ENCODE measurements around the gene TRIM71. TPM values are rescaled to one million over a fixed set of nuclear protein-coding genes. Genes with fewer than 3 reads are reported as not detected.

Gene TRIM71
- total RNA-seq, 1 donor = not detected

- no peak for TF ChIP-seq CTCF (IDR thresholded peaks at IDR 0.05; ENCODE audit: insufficient read depth, low read depth, low read length)
- H3K4me3 ChIP-seq (ENCODE audit: low read depth, low read length) = no peak overlapping the region
- no peak for DNase-seq (ENCODE audit: low read depth)
Measured at GRCh38 chr3:32880225-32880624, 62.4 kb downstream of the TRIM71 start.

- no peak for TF ChIP-seq CTCF (IDR thresholded peaks at IDR 0.05; ENCODE audit: insufficient read depth, low read depth, low read length)
- DNase-seq (ENCODE audit: low read depth) = no peak
- H3K4me3 ChIP-seq (ENCODE audit: low read depth, low read length) = no peak overlapping the region
Measured at GRCh38 chr3:32881624-32882023, 63.8 kb downstream of the TRIM71 start.

GRCh38 chr3:32882189-32882588, 64.4 kb downstream of the TRIM71 start:
- no peak overlapping the region for H3K4me3 ChIP-seq (ENCODE audit: low read depth, low read length)
- no peak for TF ChIP-seq CTCF (IDR thresholded peaks at IDR 0.05; ENCODE audit: insufficient read depth, low read depth, low read length)
- DNase-seq (ENCODE audit: low read depth) = no peak

- TF ChIP-seq CTCF (IDR thresholded peaks at IDR 0.05; ENCODE audit: insufficient read depth, low read depth, low read length) = no peak
- no peak overlapping the region for H3K4me3 ChIP-seq (ENCODE audit: low read depth, low read length)
- DNase-seq (ENCODE audit: low read depth) = no peak
Measured at GRCh38 chr3:32882603-32883025, 64.8 kb downstream of the TRIM71 start.

- no peak overlapping the region for H3K4me3 ChIP-seq (ENCODE audit: low read depth, low read length)
- DNase-seq (ENCODE audit: low read depth) = no peak
- no peak for TF ChIP-seq CTCF (IDR thresholded peaks at IDR 0.05; ENCODE audit: insufficient read depth, low read depth, low read length)
Measured at GRCh38 chr3:32883817-32884216, 66.0 kb downstream of the TRIM71 start.

GRCh38 chr3:32884591-32884990, 66.8 kb downstream of the TRIM71 start:
- H3K4me3 ChIP-seq (ENCODE audit: low read depth, low read length) = no peak overlapping the region
- no peak for TF ChIP-seq CTCF (IDR thresholded peaks at IDR 0.05; ENCODE audit: insufficient read depth, low read depth, low read length)
- no peak for DNase-seq (ENCODE audit: low read depth)

GRCh38 chr3:32885283-32885901, 67.6 kb downstream of the TRIM71 start:
- TF ChIP-seq CTCF (IDR thresholded peaks at IDR 0.05; ENCODE audit: insufficient read depth, low read depth, low read length) = no peak
- DNase-seq (ENCODE audit: low read depth) = no peak
- no peak overlapping the region for H3K4me3 ChIP-seq (ENCODE audit: low read depth, low read length)
